HEK293 (cell line): ENCODE results near the gene TDRD1.

Experiments used
- ZNF558 ChIP-seq: fragments of 450-650 bp; formaldehyde crosslinking; IDR thresholded peaks from 2 replicates; pipeline ENCODE4 v1.5.1; 2016; ENCODE audit warnings: missing biosample characterization, missing genetic modification characterization
- TF ChIP-seq, protein P1 (sequence below): fragments of 450-650 bp; formaldehyde crosslinking; IDR thresholded peaks from 2 replicates; pipeline ENCODE4 v1.5.1; 2016; ENCODE audit warnings: missing biosample characterization, missing genetic modification characterization

DNA sequence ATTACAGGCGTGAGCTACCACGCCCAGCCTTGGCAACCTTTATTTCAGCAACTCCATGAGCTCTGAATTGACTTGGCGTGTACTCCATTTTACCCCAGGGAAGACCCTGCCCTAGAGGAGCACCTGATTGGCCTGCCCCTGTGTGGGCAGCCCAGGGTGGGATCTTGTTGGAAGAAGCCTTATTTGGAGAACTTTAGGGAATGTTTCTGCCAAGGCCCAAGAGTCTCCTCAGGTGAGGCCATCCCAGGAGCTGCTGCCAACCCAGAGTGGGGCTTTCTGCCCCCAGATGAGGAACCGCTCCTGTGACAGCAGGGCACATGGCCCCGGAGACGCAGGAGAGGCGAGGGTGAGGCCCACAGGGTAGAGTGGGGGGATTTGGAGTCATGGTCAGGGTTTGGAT, 101.9 kb downstream of the TDRD1 start:
- TF ChIP-seq, protein P1, sequence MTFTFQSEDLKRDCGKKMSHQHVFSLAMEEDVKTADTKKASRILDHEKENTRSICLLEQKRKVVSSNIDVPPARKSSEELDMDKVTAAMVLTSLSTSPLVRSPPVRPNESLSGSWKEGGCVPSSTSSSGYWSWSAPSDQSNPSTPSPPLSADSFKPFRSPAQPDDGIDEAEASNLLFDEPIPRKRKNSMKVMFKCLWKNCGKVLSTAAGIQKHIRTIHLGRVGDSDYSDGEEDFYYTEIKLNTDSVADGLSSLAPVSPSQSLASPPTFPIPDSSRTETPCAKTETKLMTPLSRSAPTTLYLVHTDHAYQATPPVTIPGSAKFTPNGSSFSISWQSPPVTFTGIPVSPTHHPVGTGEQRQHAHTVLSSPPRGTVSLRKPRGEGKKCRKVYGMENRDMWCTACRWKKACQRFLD, result no peak
- TF ChIP-seq ZNF558, result no peak
